ENCODE data around the gene PGS1.
"Not testable (repeated sequence)": the region's sequence is repeated elsewhere in the genome, so short reads cannot be mapped to it uniquely, and the experiment has no call there.

PGS1 gene, protein sequence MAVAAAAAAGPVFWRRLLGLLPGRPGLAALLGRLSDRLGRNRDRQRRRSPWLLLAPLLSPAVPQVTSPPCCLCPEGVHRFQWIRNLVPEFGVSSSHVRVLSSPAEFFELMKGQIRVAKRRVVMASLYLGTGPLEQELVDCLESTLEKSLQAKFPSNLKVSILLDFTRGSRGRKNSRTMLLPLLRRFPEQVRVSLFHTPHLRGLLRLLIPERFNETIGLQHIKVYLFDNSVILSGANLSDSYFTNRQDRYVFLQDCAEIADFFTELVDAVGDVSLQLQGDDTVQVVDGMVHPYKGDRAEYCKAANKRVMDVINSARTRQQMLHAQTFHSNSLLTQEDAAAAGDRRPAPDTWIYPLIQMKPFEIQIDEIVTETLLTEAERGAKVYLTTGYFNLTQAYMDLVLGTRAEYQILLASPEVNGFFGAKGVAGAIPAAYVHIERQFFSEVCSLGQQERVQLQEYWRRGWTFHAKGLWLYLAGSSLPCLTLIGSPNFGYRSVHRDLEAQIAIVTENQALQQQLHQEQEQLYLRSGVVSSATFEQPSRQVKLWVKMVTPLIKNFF

DNA sequence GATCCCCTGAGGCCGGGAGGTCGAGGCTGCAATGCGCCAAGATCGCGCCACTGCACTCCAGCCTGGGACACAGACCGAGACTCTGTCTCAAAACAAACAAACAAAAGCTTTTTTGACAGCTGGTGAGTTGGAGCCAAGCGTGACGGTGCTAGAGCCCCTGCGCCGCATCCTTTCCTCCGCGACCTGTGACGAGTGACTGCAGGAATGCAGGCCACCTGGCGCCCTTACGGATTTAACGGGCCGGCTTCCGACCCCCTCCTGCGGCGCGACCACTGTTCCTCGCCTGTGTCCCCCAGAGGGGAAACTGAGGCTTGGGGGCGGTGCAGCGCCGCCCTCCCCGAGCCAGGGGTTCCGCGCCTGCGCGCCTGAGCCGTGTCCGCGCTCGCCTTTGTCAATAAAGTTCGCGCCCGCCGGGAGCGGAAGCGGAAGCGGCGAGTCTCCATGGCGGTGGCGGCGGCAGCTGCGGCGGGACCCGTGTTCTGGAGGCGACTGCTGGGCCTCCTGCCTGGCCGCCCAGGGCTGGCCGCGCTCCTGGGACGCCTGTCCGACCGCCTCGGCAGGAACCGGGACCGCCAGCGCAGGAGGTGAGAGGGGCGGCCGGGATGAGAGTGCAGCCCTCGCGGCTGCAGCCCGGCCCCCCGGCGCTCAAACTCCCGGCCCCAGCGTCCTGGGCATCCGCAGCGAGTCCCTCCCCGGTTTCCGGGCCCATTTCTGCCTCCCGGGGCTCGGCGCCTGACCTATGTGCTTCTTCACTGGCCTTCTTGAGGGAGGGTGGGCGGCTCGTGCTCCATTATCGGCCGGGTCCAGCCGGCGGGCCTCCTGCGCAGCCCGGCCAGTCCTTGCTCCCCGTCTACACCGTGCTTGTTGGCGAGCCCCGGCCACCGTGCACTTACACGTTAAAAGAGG lies at the start of gene PGS1:
Gene PGS1, plus strand, starts transcription at position 425 of the 906 bp plus-strand sequence. Its CDS starts 17 bp downstream, at position 442.
- DNase-seq (ENCODE audit: low read depth in 2 of 2): peak; percentile 67 to 69

DNA sequence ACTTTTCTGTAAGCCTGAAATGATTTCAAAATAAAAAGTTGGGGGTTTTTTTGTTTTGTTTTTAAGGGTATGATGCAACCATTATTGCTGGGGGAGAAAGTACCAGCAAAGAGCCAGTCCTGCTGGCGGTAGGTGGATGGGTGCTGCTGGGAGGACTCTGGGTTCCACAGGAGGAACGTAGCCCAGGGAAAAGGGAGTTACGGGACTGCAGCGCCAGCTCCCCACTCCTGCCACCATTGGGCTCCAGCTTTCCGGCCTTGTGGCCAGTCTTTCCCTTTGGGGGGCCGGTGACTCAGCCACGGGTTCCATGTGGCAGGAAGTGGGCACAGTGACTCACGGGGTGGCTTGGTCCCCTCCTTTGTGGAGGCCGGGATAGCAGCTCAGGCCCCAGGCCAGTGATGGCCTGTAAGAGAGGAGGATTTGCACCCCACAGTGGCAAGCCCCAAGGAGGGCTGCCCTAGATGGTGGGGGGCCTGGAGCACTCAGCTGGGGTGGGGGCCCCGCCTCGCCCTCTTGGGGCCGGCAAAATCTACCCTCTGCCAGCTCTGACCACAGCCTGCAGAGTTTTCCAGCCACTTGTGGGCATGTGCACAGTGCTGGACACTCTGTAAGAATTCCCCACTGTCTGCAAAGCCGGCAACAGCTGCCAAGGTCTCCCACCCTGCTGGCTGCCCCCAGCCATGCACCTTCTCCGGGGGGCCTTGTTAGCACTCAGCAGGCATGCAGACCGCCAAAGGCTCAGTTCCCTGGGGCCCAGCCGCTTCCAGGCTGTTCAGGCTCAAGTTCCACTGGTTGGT lies 49.0 kb upstream of the PGS1 start:
- peak in 1 of 2 donors; percentile 16 for DNase-seq (ENCODE audit: low read depth in 2 of 2)

DNA sequence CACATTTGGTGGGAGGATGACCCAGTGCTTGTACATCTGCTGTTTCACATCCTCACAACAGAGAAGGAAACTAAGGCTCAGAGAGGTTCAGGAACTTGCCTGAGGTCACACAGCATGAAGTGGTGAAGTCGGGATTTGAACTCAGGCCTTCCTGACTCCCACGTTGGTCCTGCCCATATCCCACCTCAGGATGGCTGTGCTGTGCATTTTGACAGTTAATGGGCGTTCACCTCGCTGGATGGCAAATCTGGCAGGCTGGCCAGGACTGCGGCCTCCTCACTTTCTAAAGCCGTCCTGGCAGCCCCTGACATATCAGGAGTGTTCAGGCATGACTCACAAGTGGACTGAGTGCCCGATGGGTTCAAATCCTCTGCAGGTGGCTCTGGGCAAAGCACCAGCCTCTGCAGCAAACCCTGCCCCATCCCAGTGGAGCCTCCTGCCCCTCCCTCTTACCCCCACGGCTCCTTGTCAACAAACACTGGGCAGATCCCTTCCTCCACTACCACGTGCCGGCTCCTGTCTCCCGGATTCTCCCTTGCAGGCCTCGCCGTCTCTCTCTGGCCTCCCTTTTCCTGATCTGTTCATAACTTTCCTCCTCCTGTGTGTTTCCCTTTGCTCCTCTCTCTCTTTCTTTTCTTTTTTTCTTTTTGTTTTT lies 47.8 kb upstream of the PGS1 start:
- no peak for DNase-seq (ENCODE audit: low read depth in 2 of 2)

DNA sequence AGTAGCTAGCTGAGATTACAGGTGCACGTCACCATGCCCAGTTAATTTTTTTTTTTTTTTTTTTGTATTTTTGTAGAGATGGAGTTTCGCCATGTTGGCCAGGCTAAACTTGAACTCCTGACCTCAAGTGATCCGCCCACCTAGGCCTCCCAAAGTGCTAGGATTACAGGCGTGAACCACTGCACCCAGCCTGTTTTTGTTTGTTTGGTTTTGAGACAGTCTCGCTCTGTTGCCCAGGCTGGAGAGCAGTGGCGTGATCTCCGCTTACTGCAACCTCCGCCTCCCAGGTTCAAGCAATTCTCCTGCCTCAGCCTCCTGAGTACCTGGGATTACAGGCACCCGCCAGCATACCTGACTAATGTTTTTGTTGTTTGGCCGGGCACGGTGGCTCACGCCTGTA lies 47.1 kb upstream of the PGS1 start:
- not testable (repeated sequence) for DNase-seq (ENCODE audit: low read depth in 2 of 2)

DNA sequence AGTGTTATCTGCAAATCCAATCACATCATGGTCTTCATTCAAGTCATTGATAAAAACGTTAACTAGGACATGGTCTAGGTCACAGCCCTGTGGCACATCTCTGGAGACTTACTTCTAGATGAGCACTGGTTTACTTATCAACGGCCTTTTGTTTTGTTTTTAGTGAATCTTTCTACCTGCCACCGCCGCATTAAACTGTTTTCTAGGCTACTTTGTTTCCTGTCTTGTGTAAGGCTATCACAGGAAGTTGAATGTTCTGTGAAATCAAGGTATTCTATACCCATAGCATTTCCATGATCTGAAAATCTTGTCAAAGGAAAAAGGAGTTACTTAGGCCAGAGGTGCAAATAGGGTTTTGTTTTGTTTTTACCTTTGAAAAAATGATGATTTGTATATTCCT lies 45.5 kb upstream of the PGS1 start:
- no peak for DNase-seq (ENCODE audit: low read depth in 2 of 2)

DNA sequence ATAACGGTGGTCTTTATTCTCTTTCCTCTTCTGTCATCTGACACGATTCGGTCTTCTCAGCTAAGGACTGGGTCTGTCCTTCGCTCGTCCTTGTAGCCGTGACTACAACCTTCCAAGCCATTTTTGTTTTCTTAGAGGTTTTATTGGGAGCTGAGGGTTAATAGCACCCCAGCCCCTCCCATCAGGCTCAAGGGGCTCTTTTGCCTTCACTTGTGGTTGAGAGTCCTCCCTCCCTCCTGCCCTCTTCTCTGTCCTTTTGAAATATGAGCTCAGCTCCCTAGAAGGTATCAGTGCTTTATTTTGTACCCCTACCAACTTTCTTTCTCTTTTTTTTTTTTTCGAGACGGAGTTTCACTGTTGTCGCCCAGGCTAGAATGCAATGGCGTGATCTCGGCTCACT lies 43.2 kb upstream of the PGS1 start:
- DNase-seq (ENCODE audit: low read depth in 2 of 2): no peak

DNA sequence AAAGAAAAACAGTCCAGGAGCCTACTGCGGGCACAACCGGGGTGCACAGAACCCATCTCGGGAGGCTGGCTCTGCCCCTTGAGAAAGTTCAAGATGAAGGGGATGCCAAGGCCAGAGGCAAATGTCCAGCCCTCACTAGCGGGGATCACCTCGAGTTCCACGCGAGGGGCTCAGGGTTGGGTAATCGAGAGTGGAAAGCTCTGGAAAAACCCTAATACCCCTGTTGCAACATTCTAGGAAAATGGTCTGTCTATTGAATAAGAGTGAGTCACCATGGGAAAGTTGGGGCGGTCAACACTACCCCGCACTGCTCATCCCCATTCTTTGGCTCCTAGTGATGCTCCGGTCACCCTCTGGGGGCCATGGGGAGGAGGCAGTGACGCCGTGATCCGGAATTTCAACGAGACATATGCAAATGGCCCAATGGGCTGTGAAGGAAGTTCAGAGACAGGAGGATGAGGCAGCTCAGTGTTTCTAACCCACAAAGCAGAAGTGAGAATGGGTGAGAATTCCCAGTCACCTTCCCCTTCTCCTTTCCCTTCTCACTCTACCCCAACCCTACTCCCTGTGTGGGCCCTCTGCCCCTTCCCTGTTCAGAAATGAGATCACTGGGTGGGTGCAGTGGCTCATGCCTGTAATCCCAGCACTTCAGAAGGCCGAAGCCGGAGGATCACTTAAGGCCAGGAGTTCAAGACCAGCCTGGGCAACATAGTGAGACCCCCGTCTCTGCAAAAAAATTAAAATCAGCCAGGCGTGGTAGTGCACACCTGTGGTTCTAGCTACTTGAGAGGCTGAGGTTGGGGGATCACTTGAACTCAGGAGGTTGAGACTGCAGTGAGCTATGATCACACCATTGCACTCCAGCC lies 41.0 kb upstream of the PGS1 start:
- no peak for DNase-seq (ENCODE audit: low read depth in 2 of 2)

DNA sequence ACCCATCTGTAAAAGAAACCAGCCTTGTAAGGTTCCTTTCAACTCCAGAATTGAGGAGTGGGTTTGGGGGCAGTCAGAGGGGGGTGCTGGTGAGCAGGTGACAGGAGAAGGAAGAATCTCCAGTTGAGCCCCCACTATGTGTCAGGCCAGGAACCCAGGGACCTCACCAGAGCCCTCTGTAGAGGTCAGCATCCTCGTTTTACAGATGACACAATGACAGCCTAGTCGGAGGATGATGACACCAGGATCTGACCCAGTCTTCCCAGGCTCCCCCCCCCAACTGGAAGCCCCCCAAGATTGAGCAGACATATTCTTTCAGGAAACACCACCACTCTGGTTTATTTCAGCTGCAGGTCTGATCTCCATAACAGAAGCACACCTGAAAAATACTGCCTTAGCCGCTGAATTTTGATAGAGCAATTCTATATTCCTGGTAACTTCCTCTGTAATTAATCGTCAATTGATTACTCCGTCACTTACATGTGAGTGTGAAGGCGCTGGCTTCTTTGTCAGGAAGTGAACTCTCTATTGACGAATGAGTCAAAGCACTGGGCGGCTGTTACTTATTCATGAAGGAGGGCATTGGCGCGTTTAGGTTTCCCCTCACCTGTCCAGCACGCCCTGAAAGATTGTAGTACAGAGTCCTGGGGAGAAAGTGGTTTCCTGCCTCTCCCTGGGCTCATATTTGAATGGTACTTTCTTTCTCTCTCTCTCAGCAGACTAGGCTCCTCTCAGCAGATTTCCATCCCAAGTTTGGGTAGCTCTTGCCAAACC lies 39.8 kb upstream of the PGS1 start:
- DNase-seq (ENCODE audit: low read depth in 2 of 2): no peak

DNA sequence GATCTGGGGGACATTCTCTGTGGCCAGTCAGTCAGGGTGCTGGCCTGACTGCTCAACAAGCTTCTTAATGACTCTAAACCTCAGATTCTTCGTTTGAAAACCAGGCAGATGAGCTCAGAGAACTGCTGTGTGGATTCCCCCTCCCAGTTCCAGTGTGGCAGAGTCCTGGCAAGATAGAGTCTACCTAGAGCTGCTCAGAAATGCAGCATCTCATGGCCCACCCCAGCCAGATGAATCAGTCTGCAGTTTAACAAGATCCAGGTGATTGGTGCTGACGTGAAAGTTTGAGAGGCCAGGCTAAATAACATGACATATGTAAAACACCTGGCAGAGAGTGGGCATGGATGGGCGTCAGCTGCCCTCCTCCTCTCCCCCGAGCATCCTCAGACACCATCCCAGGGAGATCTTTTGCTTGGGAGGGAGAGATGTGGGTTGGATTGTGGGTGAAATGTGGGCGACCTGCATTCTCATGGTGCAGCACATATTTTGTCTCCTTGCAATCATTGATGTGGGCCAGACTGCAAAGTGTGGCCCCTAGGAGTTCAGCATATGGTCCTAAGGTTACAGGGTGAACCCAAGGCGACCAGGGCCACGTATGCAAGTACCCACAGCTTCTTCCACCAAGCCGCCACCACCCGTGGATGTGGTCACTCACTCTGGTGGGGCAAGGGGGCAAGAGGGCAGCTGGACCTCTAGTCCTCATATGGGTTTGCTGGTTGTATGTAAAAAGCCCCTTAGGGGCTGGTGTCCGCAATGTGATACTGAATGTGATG lies 38.1 kb upstream of the PGS1 start:
- no peak for DNase-seq (ENCODE audit: low read depth in 2 of 2)

DNA sequence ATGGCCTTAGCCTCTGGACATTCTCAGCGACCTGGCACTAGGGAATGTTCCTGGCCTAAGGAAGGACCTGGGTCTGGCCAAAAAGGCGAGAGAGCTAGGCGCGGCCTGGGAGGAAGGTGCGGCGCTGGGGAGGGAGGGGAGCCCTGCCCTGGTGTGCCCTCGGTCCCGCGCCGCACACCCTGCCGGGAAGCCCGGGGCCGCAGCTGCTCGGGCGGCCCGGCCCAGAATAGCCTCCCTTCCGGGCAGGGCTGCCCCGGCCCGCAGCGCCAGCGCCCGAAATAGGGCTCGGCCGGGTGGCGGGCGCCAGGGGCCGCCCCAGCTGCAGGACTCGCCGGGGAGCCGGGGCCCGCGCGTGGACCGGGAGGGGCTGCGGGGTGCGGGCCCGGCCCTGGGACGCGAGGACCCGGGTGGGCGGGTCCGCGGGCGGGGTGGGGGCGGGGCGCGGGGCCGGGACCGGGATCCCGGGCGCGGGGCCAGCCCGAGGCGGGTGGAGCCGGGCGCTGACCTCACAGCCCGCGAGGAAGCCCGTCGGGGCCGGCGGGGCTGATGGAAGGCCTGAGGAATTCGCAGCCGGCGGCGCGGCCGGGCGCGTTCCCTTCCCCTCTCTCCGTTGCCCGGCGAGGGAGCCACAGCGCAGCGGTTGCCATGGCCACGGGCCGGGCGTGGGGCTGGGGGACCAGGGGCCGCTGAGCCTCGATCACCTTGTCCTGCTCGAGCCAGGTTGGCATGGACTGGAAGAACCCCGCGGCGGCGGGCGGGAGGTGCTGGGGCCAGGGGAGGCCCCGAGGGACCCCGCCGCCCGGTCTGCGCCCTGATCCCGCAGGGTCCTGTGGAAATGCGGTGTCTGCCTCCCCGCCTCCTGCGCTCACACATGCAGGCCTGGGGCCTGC lies 36.6 kb upstream of the PGS1 start:
- no peak for DNase-seq (ENCODE audit: low read depth in 2 of 2)

DNA sequence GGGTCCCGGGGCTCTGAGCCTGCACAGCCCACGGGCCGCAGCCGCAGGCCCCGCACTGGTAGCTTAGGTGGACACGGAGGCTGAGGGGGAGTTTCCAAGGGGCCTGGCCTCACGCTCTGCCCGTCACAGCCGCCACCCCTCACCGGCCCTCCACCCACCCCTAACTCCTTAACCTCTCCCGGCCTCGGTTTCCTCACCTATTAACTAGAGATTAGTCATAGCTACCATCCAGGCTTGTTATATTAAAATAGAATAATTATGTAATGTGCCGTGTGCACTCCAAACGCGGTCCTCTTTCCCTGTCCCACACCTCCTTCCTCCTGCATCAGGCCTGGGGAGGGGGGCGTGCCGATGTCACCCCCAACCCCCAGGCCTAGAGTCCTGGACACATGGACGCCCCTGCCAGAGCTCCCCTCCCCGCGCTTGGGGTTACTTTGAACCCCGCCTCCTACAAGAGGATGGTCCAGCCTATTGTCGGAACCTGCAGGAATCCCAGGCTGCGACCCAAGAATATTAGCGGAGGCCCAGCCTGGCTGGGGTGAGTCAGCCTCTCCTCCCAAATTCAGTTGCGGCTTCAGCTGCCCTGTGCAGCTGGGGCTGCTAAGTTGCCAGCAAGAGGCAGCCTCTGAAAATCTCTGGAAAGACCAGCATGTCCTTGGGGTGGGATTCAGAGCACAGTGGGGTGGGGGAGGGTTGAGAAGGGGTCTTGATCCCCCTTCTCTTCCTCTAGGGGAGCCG lies 35.8 kb upstream of the PGS1 start:
- no peak for DNase-seq (ENCODE audit: low read depth in 2 of 2)

DNA sequence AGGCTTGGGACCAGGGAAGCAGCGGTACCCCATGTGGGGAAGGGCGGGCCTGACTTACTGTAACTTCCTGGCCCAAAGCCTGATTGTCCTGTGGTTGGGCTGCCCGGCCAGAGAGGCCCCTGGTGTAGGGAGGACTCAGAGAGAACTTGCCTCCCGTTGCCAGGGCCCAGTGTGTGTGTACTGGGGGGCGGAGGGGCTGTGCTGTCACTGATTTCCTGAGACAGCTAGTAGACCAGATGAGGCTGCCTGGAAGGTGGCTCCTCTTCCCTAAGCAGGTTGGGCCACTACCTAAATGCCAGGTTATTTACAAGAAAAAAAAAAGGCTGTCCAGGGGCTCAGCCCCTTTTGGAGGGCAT lies 35.3 kb upstream of the PGS1 start:
- no peak for DNase-seq (ENCODE audit: low read depth in 2 of 2)

DNA sequence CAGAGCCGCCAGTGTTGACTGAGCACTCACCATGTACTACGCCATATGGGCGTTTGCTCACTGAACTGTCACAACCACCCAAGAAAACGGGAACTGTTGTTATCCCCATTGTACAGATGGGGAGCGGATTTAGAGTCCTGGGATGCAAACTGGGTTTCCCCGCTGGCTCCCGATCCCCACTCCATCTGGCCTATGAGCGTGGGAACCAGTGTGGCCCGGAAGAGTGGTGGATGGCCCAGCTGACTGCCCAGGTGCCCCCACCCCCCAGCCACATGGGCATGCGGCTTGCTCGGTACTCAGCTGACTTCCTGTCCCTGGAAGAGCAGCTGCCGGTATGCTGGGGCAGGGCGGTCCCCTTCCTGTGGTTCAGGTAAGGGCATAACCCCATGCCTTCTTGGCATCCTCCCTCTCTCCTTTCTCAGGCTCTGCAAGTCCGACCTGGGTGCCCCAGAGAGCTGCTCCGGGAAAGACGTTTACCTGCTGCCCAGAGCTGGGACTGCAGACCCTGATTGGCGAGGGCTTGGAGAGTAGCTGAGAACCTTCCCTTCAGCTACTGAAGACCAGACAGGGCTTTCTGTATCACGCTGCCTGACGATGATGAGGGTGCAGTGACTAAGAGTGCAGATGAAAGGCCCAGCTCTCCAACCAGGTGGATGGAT lies 34.8 kb upstream of the PGS1 start:
- DNase-seq (ENCODE audit: low read depth in 2 of 2): peak; percentile 50 to 59

DNA sequence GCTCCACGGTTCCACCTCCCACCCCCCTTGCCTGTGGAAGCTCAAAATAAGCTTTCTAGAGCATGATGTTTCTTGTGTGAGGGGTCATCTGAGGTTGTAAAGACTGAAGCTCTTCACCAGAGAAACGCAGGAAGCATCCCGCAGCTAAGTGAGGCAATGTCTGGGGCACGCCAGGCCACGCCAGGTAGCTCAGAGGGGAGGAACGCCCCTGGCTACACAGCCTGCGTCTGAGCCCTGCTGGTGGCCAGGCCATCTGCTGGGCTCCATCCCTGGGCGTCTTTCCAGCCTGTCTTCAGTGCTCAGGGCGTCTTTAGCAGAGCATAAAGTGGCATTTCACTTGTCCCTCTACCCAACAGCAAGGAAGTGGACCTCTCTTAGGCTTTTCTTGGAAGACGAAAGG lies 33.8 kb upstream of the PGS1 start:
- DNase-seq (ENCODE audit: low read depth in 2 of 2): no peak

DNA sequence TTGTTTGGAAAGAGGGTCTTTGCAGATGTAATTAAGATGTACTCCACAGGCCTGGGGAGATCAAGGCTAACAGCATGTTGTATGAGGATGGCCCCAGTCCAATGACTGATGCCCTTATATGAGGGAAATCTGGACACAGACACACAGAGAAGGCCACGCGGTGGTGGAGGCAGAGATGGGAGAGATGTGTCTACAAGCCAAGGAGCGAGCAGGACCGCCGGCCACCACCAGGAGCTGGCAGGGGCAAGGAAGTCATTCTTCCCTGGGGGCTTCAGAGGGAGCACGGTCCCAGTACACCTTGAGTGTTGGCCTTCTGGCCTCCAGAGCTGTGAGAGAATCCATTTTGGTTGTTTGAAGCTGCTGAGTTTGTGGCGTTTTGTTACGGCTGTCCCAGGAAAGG lies 33.3 kb upstream of the PGS1 start:
- DNase-seq (ENCODE audit: low read depth in 2 of 2): no peak

DNA sequence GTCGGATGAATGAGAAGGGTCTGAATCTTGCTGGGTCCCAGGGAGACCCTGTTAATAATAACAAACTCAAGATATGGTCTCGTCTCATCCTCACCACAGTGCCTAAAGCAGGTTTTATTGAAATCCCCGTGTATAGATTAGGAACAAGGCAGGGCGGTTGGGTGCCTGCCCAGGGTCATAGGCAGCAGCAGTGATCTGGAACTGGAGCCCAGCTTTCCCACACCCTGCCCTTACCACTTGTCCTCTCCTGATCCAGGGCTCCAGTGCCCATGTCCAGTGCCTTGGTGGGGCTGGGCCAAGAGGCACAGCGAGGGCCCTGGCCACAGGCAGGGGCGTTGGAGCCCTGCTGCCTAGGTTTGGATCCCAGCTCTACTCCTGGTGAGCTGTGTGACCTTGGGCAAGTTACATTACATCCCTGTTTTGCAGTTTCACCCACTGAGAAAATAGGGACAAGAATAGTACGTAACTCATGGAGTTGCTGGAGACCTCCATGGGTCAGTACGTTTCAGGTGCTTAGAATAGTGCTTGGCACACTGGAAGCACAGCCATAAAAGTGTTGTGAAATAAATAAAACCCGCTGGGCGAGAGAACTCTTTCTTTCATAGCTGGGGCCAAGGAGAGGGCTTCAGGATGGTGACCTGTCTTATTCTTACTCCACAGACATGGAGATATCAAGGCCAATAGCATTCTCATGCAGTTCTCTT lies 32.5 kb upstream of the PGS1 start:
- DNase-seq (ENCODE audit: low read depth in 2 of 2): no peak
